GM18526 (cell line): ENCODE measurements around the gene VWA3B.

Source experiments
- POLR2A ChIP-seq: IDR thresholded peaks from 3 replicates; pipeline ENCODE4 v1.6.1; 2011; ENCODE audit not compliant: insufficient read length; ENCODE audit errors: extremely low read depth

The VWA3B gene

DNA sequence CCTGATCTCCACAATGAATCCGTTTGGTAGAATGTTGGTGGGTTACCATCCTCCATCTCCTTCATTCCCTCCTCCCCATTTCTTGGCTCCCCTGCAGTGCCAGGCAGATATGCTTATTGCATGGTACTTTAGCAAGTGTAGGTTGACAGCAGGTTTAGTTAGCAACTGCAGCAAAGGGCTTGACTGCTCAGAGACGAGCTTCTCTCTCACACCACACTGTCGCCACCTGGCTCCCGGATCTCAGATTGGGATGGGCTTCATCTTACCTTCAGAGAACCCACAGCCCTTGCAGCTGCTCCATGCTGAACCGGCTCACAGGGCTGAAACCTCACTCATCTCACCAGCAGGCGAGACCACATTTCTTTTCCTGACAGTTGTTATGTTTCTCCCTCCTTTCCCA, 88.8 kb downstream of the VWA3B start:
- TF ChIP-seq POLR2A: no peak

DNA sequence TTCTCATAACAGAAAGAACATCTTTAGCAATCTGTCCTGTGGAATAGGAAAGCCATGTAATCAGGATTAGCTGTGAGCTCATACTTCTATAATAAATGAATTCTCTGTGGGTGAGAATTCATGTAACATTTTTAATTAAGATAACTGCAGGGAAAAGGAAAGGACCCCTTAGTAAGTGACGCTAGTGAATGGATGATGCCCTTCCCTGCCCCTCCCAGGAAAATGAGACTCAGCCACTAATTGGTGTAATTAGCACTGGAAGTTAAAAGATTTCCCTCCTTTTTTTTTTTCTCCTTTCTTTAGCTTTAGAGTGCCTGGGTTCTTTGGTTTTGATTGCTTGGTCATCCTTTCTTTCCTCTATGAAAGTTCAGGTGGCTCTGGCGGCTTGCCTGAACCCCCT, 90.3 kb downstream of the VWA3B start:
- TF ChIP-seq POLR2A: no peak

DNA sequence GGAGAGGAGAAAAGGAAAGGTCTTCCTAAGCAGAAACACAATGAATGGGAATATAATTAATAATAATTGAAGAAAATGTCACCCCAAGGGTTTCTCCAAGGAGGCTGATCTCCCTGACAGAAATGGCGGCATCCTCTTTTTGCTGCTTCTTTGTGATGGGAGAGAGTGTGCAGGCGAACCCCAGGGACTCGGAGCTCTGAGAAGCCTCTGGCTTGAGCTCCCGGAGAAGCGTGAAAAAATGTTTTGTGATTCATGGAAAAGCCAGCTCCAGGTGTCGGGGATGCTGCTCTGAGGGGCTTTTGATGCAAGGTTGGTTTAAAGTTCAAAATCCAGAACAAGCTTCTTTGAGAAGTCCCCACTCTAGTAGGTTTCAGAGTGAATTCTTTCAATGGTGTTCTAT, 91.0 kb downstream of the VWA3B start:
- TF ChIP-seq POLR2A: no peak

DNA sequence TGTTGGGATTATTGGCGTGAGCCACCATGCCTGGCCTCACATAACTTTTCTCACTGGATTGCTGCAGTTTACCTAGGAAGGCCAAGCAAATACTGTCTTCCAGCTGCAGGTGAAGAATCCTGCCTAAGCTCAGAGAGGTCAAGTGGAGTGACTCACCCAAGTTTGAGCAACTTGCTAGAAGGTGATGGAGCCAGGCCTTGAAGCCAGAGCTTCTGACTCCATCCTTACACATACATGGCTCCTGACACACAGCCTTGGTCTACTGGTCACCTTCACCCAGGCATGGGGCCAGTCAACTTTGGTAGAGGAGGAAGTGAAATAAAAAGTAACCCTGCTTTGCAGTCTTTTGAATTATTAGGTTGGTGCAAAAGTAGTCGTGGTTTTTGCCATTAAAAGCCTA, 93.5 kb downstream of the VWA3B start:
- TF ChIP-seq POLR2A: no peak

DNA sequence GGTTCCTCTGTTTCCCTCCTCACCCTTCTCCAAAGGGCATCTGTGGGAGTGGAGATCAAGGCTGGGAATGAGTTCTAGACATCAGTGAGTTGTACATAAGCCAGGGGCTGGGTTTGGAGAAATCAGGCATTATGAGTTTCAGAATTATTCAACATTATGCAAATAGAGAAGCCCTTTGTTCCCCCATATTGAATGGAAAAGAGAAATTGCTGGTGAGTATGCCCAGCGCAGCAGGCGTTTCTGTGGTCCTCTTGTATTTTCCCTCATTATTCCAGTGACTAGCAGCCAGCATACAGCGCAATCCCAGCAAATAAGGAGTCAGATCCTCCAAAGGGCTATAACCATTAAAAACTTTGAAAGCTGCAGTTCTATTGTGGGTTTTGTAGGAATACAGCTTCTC, 94.4 kb downstream of the VWA3B start:
- TF ChIP-seq POLR2A: no peak

DNA sequence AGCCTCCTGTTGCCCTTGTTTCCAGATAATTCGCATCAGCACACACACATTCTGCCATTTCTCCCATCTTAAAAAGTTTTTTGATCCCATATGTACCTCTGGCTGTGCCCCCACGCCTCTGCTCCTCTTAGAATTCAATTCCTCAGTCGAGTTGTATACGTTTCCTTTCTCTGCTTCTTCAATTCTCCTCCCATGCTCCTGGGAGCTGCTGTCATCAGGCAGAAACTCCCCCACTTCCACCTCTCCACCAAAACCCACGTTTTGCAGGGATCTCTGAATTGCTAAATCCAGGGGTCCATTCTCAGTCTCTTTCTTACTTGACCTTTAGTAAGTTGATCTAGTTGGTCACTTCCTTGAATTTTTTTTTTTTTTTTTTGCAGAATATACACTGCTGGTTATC, 98.8 kb downstream of the VWA3B start:
- no peak for TF ChIP-seq POLR2A

DNA sequence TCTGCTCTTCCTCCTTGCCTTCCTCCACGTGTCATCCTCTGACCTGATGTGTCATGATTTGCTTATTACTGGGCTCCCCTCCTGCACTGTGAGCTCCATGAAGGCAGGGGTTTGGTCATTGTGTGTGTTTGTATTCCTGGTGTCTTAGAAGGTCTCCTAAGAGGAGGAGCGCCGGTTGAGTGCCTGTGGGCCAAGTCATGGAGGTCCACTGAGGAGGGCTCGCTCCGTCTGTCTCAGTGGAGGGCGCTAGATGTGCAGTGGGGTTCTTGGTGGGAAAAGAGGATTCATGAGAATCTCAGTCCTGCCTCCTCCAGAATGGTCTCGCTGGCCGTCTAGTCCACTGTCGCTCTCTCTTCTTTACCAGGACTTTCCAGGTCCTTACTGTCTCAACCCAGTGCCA, 100.2 kb downstream of the VWA3B start:
- no peak for TF ChIP-seq POLR2A

DNA sequence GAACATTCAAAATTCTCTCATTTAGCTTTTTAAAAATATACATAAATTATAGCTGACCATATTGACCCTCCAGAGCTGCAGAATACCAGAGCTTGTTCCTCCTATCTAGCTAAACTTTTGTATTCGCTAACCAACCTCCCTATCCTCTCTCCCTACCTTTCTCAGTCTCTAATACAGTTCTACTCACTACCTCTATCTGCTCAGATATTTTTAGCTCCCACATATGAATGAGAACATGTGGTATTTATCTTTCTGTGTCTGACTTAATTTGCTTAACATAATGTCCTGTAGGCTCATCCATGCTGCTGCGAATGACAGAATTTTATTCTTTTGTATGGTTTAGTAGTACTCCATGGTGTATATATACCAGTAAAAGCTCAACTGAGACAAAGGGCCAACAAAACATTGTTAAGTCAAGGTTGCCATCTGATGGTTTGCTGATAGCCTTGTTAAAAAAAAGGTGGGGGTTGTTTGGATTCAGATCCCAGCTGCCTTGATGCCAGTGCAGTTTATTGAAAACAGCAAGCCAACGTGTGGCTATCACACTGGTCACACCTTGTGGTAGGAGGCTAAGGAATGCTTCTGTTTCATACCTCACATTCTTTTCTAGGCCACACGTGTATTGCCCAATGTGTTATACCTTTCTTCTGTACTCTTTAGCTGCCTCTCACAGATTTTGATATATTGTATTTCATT, 101.5 kb downstream of the VWA3B start:
- TF ChIP-seq POLR2A: no peak

DNA sequence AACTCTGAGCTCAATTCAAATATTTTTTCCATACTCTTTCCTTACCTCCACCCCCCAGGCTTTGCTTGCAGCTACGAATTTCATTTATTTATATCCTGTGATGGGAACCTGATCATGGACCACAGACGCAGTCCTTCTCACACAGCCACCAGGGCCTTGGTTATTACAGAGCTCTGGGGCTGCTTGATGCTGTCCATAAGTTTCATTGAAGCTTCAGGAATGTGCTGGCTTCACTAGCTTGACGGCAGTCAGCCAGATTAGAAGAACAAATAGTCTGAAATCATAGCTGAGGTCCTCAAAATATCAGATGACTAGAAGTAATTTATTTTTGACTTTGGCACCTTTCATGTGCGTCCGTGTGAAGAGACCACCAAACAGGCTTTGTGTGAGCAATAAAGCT, 104.9 kb downstream of the VWA3B start:
- no peak for TF ChIP-seq POLR2A

DNA sequence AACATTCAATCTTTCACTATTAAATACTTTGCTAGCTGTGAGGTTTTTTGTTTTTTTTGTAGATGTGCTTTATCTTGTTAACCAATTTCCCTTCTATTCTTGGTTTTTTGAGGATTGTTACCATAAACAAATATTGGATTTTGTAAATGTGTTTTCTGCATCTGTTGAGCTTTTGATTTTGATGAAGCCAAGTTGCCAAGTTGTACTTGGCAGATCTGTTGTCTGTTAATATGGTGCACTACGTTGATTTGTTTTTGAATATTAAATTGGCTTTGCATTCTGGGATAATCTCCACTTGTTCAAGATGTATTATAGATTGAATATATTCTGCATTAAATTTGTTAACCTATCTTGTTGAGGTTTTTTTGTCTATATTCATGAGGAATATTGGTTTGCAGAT, 114.6 kb downstream of the VWA3B start:
- no peak for TF ChIP-seq POLR2A

DNA sequence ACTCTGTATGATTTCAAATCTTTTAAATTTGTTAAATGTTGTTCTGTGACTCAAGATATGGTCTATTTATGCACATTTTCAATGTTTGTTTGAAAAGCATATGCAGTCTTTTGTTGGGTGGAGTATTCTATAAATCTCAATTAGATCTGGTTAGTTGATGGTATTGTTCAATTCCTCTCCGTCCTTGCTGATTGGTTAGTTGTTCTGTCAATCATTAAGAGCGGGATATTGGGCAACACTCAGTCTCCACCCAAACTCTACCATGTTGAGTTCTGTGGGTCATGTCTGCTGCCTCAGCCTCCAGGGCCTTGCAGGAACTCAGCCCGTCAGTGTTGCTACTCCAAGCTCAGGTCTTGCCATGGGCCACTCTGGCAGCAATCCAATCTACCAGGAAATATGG, 118.9 kb downstream of the VWA3B start:
- TF ChIP-seq POLR2A: no peak

DNA sequence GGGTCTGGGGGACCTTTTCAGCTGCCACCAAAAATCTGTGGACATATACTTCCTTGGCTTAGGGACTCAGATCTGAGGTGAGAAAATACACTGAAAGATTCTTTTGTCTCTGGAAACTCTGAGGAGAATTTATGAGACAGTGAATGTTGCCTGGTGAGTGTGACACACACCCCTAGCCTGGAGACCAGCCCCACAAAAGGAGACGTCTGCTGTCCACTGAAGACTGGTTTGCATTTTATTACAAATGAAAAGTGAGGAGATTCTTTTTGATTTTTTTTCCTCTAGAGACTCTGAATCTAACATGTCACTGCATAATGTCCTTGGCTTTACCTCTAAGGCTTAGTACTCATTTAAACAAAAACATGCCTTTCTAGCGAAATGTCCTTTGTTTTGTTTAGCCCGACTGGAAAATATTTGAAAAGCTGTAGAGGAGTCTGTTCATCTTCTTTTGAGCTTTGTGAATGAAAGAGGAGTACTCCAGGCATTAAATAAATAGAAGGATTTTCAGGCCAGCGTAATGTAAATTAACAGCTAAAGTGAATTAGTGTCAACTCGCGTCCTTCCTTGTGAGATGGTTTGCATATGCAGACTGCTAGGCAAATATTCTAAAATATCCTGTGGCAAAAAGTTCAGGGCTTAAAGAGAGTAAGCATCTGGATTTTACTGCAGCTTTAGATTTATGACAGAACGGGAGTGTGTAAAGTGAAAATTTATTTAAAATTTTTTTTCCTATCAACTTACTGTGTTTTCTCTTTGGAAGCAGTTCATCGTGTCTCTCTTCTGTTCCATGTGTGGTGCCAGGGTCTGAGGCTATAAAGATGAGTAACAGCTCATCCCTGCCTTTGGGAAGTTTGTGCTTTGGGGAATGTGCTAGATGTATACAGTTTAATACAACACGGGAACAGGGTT, 125.4 kb downstream of the VWA3B start:
- no peak for TF ChIP-seq POLR2A

DNA sequence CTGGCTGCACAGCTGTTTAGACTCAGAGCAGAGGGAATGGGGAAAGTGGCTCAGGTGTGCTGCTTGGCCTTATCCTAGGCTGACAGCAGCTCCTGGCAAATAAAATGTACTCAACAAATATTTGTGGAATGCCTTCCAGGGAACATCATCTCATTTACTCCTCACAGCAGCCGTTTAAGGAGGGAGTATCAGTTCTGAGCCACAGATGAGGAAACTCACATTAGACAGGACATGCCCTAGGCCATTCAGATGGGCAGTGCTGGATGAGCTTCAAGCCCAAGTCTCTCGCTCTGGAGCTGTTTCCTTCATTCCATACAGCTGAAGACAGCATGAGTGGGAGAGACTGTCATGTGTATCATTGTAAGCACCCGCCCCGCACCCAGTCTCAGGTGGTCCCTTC, 129.6 kb downstream of the VWA3B start:
- TF ChIP-seq POLR2A: no peak

DNA sequence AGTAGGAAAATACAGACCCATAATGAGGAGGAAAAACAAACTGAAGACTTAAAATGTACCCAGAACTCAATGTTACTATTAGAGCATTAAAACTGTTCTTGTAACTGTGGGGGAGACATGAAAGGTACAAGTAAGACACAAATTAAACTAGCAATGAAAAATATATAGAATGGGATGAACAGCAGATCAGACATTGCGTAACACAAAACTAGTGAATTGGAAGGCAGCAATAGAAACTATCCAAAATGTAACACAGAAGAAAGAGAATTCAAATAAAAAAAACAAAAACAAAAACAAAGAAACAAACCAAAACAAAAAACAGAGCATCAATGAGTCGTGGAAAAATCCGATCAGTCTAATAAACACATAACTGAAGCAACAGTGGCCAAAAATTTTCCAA, 132.2 kb downstream of the VWA3B start:
- no peak for TF ChIP-seq POLR2A

DNA sequence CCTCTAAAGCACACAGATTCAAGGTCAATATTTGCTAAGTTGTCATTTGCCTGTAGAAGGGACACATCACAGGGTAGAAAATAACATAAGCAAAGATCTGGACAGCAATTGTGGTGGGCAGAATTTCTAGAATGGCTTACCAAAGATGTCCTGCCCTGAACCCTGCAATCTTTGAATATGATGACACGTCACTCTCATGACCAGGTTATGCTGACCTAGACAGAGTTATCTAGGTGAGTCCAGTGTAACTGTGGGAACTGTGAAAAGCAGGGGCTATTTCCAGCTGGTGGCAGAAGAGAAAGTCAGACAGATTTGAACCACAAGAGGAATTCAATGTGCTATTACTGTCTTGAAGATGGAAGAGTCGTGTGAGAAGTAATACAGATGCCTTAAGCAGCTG, 147.0 kb downstream of the VWA3B start:
- TF ChIP-seq POLR2A: no peak

DNA sequence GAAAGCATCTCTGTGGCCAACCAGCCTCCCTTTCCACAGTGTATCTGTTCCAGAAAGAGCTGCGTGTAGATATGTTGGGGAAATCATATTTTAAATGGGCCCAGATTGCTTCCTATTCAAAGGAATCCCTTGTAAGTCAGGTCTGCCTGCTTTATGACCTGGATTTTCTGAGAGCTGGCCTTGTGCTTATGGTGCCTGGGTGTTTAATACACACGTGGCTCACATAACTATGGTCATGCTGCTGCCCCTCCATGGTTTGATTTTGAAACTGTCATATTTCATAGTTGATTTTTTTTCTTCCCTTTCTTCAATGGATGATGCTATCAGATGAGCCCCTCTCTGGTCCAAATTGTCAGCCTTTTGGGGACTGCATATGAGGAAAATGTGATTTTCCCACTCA, 147.8 kb downstream of the VWA3B start:
- no peak for TF ChIP-seq POLR2A

DNA sequence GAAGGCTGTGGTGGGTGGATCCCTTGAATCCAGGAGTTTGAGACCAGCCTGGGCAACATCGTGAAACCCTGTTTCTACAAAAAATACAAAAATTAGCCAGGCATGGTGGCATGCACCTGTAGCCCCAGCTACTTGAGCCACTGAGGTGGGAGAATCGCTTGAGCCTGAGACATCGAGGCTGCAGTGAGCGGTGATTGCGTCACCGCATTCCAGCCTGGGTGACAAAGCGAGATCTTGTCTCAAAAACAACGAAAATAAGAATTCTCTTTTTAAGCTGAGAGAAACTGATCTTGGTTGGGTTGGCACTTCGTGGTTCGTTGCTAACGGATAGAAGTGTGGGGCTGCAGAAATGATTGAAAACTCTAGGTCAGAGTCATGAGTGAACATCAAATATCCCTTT, 150.0 kb downstream of the VWA3B start:
- no peak for TF ChIP-seq POLR2A

DNA sequence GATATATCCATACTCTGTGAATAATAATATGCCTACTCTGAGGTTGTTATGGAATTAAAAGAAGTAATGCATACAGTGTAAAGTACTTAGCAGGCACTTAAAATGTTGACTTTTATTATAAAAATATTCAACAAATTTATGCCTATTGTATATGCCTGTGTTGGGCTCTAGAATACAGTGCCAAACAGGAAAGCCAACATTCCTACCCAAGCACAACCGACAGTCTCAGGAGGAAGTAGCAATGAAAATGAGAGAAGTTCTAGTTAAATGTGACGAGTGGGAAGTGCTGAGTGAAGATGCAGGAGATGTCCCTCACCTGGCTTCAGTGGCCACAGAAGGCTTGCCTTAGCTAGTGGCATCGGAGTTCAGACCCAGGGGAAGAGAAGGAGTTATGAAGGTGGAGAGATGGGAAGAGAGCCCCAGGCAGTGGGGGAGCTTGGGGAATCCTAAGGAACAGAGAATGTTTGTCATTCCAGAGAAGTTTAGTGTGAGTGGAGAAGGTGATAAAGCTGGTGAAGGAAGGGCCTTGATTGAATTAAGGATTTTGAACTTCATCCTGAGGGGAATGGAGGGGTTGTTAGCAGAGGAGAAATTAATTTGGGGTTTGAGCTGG, 153.9 kb downstream of the VWA3B start:
- no peak for TF ChIP-seq POLR2A
